Muscle layer of colon (tissue), 2 donors: ENCODE results near the gene ATP2C2.
"Not testable (repeated sequence)": the region's sequence is repeated elsewhere in the genome, so short reads cannot be mapped to it uniquely, and the experiment has no call there.

ENCODE experiments used
- H3K27ac ChIP-seq: one replicate; pipeline ENCODE4 v1.7.0; 2013; ENCODE audit warnings: low read depth, mild to moderate bottlenecking, low read length, moderate library complexity
- H3K27me3 ChIP-seq, 2 donors: one replicate each; pipeline ENCODE4 v1.7.0; 2013; ENCODE audit warnings: low read length in 2 of 2, mild to moderate bottlenecking in 2 of 2; ENCODE audit not compliant: insufficient read depth in 2 of 2, control insufficient read depth in 1 of 2
- H3K36me3 ChIP-seq: one replicate; pipeline ENCODE4 v1.7.0; 2013; ENCODE audit warnings: mild to moderate bottlenecking, low read length; ENCODE audit not compliant: insufficient read depth
- H3K4me1 ChIP-seq: one replicate; pipeline ENCODE4 v1.7.0; 2013; ENCODE audit warnings: mild to moderate bottlenecking, low read length; ENCODE audit not compliant: insufficient read depth
- H3K4me3 ChIP-seq, 2 donors: one replicate each; pipeline ENCODE4 v1.7.0; 2013; ENCODE audit warnings: low read length in 2 of 2, low read depth in 1 of 2, mild to moderate bottlenecking in 1 of 2, moderate library complexity in 1 of 2
- H3K9ac ChIP-seq: one replicate; pipeline ENCODE4 v1.7.0; 2013; ENCODE audit warnings: low read length
- H3K9me3 ChIP-seq: one replicate; pipeline ENCODE4 v1.7.0; 2013; ENCODE audit warnings: mild to moderate bottlenecking, low read length
- donor health status: abdominal sarcoma.
- donor health status: Adenocarcinoma of cecum.

Gene ATP2C2

DNA sequence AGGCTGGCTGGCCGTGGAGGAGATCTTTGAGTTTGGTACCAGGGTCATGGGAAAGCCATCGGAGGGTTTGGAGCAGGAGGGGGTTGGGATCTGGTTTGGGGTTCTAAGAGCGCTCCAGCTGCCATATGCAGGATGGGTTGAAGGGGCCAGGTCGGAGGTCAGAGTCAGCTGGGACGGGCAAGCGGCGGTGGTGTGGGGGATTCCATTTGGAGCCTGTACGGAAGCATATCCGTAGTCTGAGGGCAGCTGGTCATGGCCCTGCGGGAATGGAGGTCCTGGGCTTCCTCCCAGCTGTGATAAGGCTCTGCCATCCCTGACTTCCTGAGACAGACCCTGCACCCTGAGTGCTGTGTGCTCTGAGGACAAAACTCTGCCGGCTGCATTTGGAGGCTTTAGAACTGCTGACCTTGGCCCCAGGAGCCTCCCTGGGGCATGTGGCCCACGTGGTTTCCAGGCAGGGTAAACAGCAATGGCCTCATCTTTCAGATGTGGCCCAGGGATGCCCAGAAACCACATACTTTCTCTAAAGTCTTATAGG lies 46.5 kb downstream of the ATP2C2 start:
- Histone ChIP-seq H3K9ac (no peak overlapping the region), H3K9me3 (no peaks in the 10 kb centered on the region), H3K4me3 (no peak overlapping the region), H3K36me3 (no peaks in the 10 kb centered on the region), H3K27me3 (peaks cover 0 to 3% of the 10 kb centered on the region in 2 donors), H3K4me1 (no peaks in the 10 kb centered on the region), H3K27ac (no peak overlapping the region)

DNA sequence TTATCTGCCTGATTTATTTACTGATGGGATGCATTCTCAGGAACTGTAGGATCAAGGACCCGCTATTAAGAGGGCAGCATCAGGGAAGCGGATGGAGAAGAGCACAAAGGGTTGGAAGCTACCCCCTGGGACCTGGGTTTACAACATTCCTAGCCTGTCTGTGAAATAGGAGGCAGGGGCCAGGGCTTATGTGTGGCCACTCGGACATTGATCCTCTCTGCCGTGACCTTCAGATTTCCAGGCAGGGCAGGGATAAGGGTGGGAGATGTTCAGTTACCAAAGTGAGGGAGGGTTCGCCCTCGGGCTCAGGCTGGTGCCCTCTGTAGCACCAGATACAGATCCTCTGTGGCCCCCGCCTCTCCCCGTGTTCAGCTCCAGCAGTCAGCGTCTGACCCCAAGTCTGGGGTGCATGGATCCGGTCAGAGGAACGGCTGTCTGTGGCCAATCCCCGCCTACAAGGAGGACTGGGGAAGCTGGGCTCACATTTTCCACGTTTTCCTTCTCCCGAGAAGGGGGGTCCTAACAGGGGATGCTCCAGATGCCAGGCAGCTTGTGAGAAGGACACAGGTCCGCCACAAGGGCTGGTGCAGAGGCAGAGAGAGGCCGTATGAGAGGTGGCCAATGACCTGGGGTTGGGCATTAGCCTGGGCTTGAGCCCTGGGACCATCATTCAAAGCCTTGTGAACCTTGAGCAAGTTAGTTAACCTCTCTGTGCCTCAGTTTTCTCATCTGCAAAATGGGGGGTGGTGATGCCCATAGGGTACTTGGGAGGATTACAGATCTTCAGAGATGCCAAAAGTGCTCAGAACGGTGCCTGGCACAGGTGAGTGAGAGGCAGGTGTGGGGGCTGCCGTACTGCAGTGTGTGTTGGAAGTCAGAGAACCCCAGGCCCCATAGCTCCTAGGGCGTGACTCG lies 48.3 kb downstream of the ATP2C2 start:
- Histone ChIP-seq H3K4me1 (no peaks in the 10 kb centered on the region), H3K36me3 (no peaks in the 10 kb centered on the region), H3K27me3 (peaks cover 0 to 3% of the 10 kb centered on the region in 2 donors), H3K4me3 (no peak overlapping the region), H3K9me3 (no peaks in the 10 kb centered on the region), H3K9ac (no peak overlapping the region), H3K27ac (no peak overlapping the region)

DNA sequence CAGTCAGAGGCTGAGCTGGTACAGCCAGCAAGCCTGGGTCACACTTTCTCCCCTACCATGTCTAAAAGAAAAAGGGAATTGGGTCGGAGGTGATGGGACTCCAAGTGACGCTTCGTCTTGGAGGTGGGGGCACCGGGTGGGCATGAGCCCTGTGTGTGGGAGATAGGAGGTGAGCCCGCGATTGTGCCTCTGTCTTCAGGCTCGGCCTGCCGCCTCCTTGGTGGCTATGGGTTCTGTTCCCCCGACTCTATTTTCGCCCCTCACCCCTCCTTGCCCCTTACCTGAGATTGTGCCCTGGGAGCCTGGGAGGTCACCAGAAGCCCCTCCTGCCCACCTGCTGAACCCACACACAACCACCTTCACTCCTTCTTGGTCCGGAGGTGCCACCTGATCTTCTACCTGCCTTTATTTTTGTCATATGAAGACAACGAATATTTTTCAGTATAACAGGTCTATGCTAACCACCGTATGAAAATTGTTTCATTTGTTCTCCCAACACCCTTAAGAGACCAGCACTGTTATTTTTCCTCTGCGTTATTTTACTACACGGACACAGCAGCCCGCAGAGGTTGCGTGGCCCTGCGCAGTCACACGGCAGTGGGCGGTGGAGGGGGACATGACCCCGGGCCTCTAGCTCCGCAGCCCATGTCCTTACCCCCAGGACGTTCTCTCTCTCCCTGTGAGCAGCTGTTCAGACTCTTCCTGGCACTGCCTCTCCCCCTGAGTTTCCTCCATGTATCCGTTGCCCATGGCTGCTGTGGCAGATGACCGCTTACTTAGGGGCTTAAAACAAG lies 49.9 kb downstream of the ATP2C2 start:
- Histone ChIP-seq H3K4me3 (no peak overlapping the region), H3K27ac (no peak overlapping the region), H3K36me3 (no peaks in the 10 kb centered on the region), H3K4me1 (no peaks in the 10 kb centered on the region), H3K9ac (no peak overlapping the region), H3K9me3 (no peaks in the 10 kb centered on the region), H3K27me3 (peaks cover 0 to 3% of the 10 kb centered on the region in 2 donors)

DNA sequence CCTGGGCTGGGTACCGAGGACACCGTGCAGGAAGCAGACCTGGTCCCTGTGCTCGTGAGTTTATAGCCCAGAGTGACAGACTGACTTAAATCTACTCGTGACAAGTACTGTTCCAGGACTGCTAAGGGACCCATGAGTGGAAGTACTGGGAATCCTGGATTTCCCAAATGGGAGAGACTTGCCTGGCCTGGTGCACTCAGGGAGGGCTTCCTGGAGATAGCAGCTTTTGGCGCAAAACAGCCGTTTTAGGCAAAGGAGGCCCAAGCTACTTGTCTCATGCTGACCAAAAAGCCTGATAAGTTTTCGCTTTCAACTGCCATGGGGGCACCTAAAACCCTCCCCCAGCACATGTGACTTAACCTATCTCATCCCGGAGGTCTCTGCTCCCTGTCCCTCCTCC lies 51.4 kb downstream of the ATP2C2 start:
- Histone ChIP-seq H3K9me3 (no peaks in the 10 kb centered on the region), H3K4me1 (no peaks in the 10 kb centered on the region), H3K27me3 (peaks cover 0 to 3% of the 10 kb centered on the region in 2 donors), H3K4me3 (no peak overlapping the region), H3K27ac (no peak overlapping the region), H3K9ac (no peak overlapping the region), H3K36me3 (no peaks in the 10 kb centered on the region)

DNA sequence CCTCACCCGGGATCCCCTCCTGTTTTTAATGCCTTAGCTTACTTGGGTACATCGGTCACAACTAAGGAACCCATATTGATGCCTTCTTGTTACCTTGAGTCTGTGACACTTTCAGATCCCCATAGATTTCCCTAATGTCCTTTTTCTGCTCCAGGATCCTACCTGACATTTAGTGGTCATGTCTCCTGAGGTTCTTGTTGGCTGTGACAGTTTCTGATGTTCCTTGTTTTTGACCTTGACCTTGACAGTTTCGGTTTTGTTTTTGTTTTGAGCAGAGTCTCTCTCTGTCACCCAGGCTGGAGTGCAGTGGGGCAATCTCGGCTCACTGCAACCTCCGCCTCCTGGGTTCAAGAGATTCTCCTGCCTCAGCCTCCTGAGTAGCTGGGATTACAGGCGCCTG lies 52.2 kb downstream of the ATP2C2 start:
- H3K9me3 ChIP-seq, H3K9ac ChIP-seq, H3K36me3 ChIP-seq, H3K4me1 ChIP-seq, H3K4me3 ChIP-seq, H3K27ac ChIP-seq, H3K27me3 ChIP-seq: not testable (repeated sequence)

DNA sequence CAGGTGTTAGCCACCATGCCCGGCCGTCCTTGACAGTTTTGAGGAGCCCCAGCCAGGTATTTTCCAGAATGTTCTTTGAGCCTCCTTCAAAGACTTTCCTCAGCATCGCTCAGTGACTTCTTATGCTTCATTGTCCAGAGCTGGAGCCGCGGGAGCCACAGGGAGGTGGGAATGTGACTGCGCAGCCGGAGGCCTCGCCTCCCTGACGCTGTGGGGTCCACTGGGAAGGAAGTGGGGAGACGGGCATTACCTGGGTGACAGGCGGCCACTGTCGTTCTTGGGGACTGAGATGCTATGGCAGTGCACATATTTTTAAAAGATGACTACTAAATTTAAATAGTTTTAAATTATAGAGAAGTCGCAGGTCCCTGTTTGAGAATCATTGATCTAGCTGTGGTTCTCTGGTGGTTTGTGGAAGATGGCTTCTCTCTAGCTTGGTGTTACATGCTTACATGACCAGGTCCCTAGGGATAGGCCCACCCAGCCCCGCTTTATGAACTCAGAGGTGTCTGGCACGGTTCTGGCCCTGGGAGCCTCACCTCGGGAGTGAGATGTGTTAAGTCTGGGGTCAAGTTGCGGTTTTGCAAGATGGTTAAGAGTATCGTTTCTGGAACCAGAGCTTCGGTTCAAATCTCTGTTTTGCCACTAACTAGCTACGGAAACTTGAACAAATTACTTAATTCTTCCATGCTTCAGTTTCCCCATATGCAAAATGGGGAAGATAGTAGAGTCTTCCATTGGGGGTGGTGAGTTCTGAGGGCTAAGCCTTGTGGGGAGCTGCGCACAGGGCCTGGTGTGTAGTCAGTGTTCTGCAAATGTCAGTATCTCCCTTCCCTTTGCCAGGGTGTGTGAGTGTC lies 53.0 kb downstream of the ATP2C2 start:
- no peak overlapping the region for H3K9ac ChIP-seq
- no peaks in the 10 kb centered on the region for H3K9me3 ChIP-seq
- H3K4me1 ChIP-seq: no peaks in the 10 kb centered on the region
- H3K36me3 ChIP-seq: no peaks in the 10 kb centered on the region
- H3K4me3 ChIP-seq: no peak overlapping the region
- H3K27me3 ChIP-seq: peaks cover 0 to 3% of the 10 kb centered on the region in 2 donors
- no peak overlapping the region for H3K27ac ChIP-seq

DNA sequence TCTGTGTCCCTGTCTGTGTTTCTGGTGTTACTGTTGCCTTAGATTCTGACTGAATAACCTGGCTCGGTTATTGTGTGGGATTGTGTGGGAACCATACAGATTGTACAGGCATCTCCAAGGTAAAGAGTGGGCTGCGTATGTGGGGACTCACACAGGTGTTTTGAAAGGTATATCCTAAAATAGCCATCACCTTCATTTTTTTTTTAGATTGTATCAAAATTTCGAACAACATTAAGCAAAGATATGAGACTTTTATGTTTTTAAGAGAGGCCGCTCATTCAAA lies 53.5 kb downstream of the ATP2C2 start:
- H3K27ac ChIP-seq: no peak overlapping the region
- no peak overlapping the region for H3K9ac ChIP-seq
- no peaks in the 10 kb centered on the region for H3K4me1 ChIP-seq
- no peaks in the 10 kb centered on the region for H3K36me3 ChIP-seq
- H3K9me3 ChIP-seq: no peaks in the 10 kb centered on the region
- no peak overlapping the region for H3K4me3 ChIP-seq
- H3K27me3 ChIP-seq: peaks cover 0 to 3% of the 10 kb centered on the region in 2 donors

DNA sequence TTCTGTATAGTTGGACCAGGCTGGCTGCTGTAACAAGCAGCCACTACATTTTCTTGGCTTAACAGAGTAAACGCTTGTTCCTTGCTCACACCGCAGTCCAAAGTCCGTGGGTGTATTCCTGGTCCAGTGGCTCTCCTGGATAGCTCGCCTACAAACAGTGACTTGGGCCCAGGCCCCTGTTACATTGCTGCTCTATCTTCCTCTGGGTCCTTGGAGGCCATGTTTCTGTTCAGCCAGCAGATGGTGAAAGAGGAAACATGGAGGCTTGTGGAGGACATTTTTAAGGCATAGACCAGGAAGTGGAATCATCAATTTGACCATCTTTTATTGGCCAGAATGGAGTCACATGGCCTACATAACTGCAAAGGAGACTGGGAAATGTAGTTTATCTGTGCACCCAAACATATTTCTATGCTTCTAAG lies 55.1 kb downstream of the ATP2C2 start:
- Histone ChIP-seq H3K27me3 (peaks cover 0 to 3% of the 10 kb centered on the region in 2 donors), H3K4me1 (no peaks in the 10 kb centered on the region), H3K27ac (no peak overlapping the region), H3K9me3 (no peaks in the 10 kb centered on the region), H3K9ac (no peak overlapping the region), H3K36me3 (no peaks in the 10 kb centered on the region), H3K4me3 (no peak overlapping the region)

DNA sequence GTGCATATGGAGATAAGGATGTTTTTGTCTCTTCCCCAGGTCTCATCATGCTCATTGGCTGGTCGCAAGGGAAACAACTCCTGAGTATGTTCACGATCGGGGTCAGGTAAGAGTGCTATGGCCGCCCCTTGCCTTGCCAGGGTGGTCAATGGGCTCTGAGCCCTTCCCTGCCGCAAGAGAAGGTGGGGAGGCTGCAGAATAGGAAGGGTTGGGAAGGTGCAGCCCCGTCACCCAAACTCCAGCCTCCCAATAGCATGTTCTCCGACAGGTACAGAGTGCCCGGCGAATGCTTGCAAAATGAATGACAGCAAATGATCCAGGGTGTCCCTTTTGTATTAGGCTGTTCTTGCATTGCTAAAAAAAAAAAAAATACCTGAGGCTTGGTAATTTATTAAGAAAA lies 57.4 kb downstream of the ATP2C2 start:
- no peak overlapping the region for H3K4me3 ChIP-seq
- H3K27me3 ChIP-seq: no peaks in the 10 kb centered on the region
- no peaks in the 10 kb centered on the region for H3K9me3 ChIP-seq
- no peaks in the 10 kb centered on the region for H3K36me3 ChIP-seq
- no peak overlapping the region for H3K27ac ChIP-seq
- no peak overlapping the region for H3K9ac ChIP-seq
- H3K4me1 ChIP-seq: no peaks in the 10 kb centered on the region

DNA sequence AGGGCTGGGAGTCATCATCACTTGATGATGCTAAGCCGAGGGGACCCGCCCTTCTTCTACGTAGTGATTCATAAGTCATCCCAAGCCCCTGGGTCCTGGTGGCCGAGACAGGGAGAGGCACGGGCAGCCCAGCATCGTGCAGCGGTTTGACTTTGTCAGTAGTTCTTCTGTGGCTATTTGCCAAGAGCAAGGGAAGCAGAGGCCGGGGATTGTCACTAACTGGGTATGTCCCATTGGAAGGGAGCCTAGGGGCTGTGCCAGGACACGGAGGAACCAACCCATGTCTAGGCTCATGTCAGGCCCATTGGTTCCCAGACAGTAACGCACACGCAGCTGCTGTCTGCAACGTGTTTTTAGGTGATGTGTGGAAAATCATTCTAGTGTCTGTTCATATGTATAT lies 58.5 kb downstream of the ATP2C2 start:
- Histone ChIP-seq H3K4me1 (no peaks in the 10 kb centered on the region), H3K27ac (no peak overlapping the region), H3K4me3 (no peak overlapping the region), H3K9ac (no peak overlapping the region), H3K27me3 (no peaks in the 10 kb centered on the region), H3K9me3 (no peaks in the 10 kb centered on the region), H3K36me3 (no peaks in the 10 kb centered on the region)

DNA sequence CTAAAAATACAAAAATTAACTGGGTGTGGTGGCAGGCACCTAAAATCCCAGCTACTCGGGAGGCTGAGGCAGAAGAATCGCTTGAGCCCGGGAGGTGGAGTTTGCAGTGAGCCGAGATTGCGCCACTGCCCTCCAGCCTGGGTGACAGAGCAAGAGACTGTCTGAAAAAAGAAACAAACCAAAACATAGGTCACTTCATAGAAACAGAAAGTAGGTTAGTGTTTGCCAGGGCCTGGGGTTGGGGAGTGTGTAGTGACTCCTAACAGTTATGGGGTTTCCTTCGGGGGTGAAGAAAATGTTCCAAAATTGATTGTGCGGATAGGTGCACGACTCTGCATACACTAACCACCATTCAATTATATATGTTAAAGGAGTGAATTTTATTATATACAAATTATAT lies 59.2 kb downstream of the ATP2C2 start:
- Histone ChIP-seq H3K36me3 (no peaks in the 10 kb centered on the region), H3K27ac (no peak overlapping the region), H3K4me1 (no peaks in the 10 kb centered on the region), H3K9ac (no peak overlapping the region), H3K4me3 (no peak overlapping the region), H3K9me3 (no peaks in the 10 kb centered on the region), H3K27me3 (no peaks in the 10 kb centered on the region)
